Gastrocnemius medialis (tissue), 4 donors: ENCODE results near the gene FGF22. TPM values are rescaled to one million over a fixed set of nuclear protein-coding genes. Genes with fewer than 3 reads are reported as not detected.

ENCODE experiments used
- ATAC-seq, 2 donors: fragments of 150-250 bp; one replicate each; pipeline ENCODE4 v1.9.1; 2016
- DNase-seq, 2 donors: peaks; one replicate each; pipeline ENCODE4 v3.0.0-alpha.2; 2019
- H3K27ac ChIP-seq, 4 donors: fragments of 200-600 bp; sonication (generic); 1 replicate in 1 of 4; 2 replicates in 3 of 4; pipeline ENCODE4 v1.5.1; 2016 to 2018; ENCODE audit warnings: mild to moderate bottlenecking in 2 of 4, moderate library complexity in 1 of 4
- H3K27me3 ChIP-seq, 3 donors: fragments of 200-600 bp; sonication (generic) in 2 of 3; 1 replicate in 1 of 3; 2 replicates in 2 of 3; pipeline versions ENCODE4 v1.5.1 to v1.6.0; 2016 to 2019; ENCODE audit warnings: mild to moderate bottlenecking in 1 of 3, moderate library complexity in 1 of 3
- H3K36me3 ChIP-seq, 2 donors: fragments of 200-600 bp; sonication (generic) in 1 of 2; one replicate each; pipeline ENCODE4 v1.5.1; 2017 to 2018
- H3K4me1 ChIP-seq, 2 donors: fragments of 200-600 bp; sonication (generic) in 1 of 2; one replicate each; pipeline ENCODE4 v1.5.1; 2016 to 2017; ENCODE audit warnings: mild to moderate bottlenecking in 2 of 2
- H3K4me3 ChIP-seq, 4 donors: fragments of 200-600 bp; sonication (generic) in 3 of 4; 1 replicate in 1 of 4; 2 replicates in 3 of 4; pipeline ENCODE4 v1.5.1; 2016 to 2019; ENCODE audit warnings: mild to moderate bottlenecking in 2 of 4
- H3K9me3 ChIP-seq, 3 donors: fragments of 200-600 bp; sonication (generic) in 2 of 3; 1 replicate in 1 of 3; 2 replicates in 2 of 3; pipeline ENCODE4 v1.5.1; 2016 to 2019
- POLR2A ChIP-seq, 2 donors: fragments of 450-650 bp; IDR thresholded peaks; one replicate each; pipeline ENCODE4 v1.6.1; 2017; ENCODE audit warnings: antibody characterized with exemption in 2 of 2, mild to moderate bottlenecking in 2 of 2, moderate library complexity in 2 of 2
- in situ Hi-C, 4 donors: fragments of 200-750 bp; cut with MboI; loops; one replicate each; pipeline versions ENCODE4 v1.15.0 to v1.8.0; 2017; ENCODE audit warnings: low sequenced_read_pairs in 4 of 4
- intact Hi-C: fragments of 100-400 bp; cut with DNase I; formaldehyde crosslinking; loops from one replicate; pipeline ENCODE4 v1.15.1; 2023; ENCODE audit warnings: low total_unique reads
- total RNA-seq, 4 donors: library from RNA; depleted of rRNA; stranded (reverse); fragments of >200 nt; gene quantifications; one replicate each; pipeline versions ENCODE4 v1.1.0 to v1.2.3, GENCODE V29; 2016
- TF ChIP-seq, protein P1 (sequence below), 5 experiments: fragments of 450-650 bp in 3 of 5; fragments of 200-600 bp in 2 of 5; sonication (generic) in 2 of 5; IDR thresholded peaks in 4 of 5; conservative IDR thresholded peaks in 1 of 5; 1 replicate in 4 of 5; 2 replicates in 1 of 5; pipeline ENCODE4 v1.5.1; 2016 to 2019; ENCODE audit warnings: antibody characterized with exemption in 5 of 5, mild to moderate bottlenecking in 3 of 5, moderate library complexity in 3 of 5

FGF22 gene
- total RNA-seq, 4 donors from 2014 or later, result not detected

DNA sequence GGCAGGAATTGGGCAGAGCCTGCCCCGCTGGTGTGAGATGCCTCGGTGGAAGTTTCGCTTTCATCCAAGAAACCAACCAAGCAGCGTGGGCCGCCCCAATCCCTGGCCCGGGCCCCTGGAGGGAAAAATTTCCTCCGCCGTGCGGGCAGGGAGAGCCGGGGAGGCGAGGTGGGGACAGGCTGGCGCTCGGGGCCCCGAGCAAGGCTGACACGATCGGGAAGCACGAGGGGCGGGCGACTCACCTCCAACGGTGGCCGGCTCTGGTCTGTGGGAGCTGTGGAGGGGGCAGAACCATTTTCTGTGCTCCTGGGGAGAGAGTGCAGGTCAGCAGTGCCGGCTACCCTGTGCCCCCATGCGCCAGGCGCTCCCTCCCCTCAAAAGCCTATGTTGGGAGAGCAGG is 12.3 kb downstream of the FGF22 start:
- H3K4me3 ChIP-seq, result no peak overlapping the region
- peaks cover 0 to 1% of the 10 kb centered on the region in 2 donors for H3K4me1 ChIP-seq
- no peaks in the 10 kb centered on the region for H3K9me3 ChIP-seq
- no peaks in the 10 kb centered on the region for H3K27me3 ChIP-seq
- in situ Hi-C loops (no loop called here), intact Hi-C loops (no loop called here)
- no peak overlapping the region for H3K27ac ChIP-seq
- DNase-seq (no peak), ATAC-seq (no peak)
- TF ChIP-seq, protein P1, sequence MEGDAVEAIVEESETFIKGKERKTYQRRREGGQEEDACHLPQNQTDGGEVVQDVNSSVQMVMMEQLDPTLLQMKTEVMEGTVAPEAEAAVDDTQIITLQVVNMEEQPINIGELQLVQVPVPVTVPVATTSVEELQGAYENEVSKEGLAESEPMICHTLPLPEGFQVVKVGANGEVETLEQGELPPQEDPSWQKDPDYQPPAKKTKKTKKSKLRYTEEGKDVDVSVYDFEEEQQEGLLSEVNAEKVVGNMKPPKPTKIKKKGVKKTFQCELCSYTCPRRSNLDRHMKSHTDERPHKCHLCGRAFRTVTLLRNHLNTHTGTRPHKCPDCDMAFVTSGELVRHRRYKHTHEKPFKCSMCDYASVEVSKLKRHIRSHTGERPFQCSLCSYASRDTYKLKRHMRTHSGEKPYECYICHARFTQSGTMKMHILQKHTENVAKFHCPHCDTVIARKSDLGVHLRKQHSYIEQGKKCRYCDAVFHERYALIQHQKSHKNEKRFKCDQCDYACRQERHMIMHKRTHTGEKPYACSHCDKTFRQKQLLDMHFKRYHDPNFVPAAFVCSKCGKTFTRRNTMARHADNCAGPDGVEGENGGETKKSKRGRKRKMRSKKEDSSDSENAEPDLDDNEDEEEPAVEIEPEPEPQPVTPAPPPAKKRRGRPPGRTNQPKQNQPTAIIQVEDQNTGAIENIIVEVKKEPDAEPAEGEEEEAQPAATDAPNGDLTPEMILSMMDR (IDR thresholded peaks at IDR 0.05 in 4 of 5, conservative IDR thresholded peaks at IDR 0.05 in 1 of 5), result no peak
- no peak for TF ChIP-seq POLR2A (IDR thresholded peaks at IDR 0.05)
- H3K36me3 ChIP-seq, result peaks cover 0 to 38% of the 10 kb centered on the region in 2 donors

DNA sequence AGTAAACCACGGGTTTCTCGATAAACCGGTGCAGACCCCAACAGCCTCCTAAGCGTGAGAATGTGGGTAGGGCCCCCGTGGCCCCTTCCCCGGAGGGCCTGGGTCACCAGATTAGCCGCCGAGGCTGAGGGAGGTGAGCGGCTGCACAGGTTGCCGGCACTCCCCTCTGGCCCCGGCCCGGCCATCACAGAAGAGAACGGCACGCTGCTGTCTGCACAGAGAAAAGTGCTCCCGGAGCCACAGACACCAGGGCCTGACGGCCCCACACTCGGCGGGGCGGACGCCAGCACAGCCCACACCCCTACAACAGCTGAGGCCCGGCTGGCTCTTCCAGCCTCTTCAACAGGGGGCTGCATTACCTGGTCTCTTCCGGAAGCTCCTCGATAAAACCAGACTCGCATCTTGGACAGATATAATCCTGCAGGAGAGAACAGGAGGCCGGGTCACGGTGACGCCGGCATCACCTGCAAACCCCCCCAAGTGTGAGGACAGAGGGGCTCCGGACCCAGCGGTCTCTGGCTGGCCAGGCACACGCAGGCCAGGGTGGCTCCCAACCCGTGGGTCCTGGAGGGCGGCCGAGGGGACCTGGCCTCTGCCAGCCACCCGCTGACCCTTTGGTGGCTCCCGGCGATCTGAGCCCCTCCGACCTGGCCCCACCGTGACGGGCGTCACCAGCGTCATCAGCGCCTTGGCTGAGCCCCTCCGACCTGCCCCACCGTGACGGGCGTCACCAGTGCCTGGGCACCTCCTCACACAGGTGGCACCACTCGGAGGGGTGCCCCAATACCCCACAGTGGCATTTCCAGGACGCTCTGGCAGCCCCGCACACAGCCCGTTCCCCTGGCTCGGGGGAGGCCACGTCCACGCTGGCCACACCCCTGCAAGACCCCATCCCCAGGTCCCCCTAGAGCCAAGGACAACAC is 13.0 kb downstream of the FGF22 start:
- Histone ChIP-seq H3K4me3 (no peak overlapping the region), H3K4me1 (peaks cover 0 to 7% of the 10 kb centered on the region in 2 donors), H3K36me3 (peaks cover 0 to 31% of the 10 kb centered on the region in 2 donors), H3K9me3 (no peaks in the 10 kb centered on the region), H3K27ac (no peak overlapping the region), H3K27me3 (no peaks in the 10 kb centered on the region)
- ATAC-seq, result no peak
- in situ Hi-C loops, result no loop called here
- DNase-seq, result no peak
- intact Hi-C loops, result no loop called here
- no peak for TF ChIP-seq POLR2A (IDR thresholded peaks at IDR 0.05)
- TF ChIP-seq, protein P1 (IDR thresholded peaks at IDR 0.05 in 4 of 5, conservative IDR thresholded peaks at IDR 0.05 in 1 of 5), result no peak

DNA sequence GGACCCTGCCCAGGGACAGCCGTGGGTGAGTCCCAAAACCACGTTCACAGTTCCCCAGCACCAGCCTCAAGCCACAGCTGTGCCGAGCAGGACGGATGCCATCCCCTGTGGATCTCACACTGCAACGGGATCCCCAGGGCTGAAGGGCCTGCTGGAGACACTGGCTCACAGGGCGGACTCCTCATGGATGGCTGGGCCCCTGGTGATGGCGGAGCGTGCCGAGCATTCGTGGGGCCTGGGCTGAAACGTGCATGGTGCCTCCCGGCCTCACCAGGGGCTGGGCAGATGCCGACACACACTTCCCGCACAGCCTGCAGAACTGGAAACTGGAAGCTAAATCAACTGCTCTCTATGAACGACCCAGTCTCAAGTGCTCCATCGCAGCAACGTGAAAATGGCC is 13.7 kb downstream of the FGF22 start:
- in situ Hi-C loops, result no loop called here
- no peak overlapping the region for H3K4me3 ChIP-seq
- H3K9me3 ChIP-seq, result no peaks in the 10 kb centered on the region
- peaks cover 0 to 24% of the 10 kb centered on the region in 2 donors for H3K36me3 ChIP-seq
- TF ChIP-seq POLR2A (IDR thresholded peaks at IDR 0.05), result no peak
- TF ChIP-seq, protein P1 (IDR thresholded peaks at IDR 0.05 in 4 of 5, conservative IDR thresholded peaks at IDR 0.05 in 1 of 5), result no peak
- H3K27me3 ChIP-seq, result no peaks in the 10 kb centered on the region
- no peak overlapping the region for H3K27ac ChIP-seq
- ATAC-seq, result no peak
- intact Hi-C loops, result no loop called here
- peaks cover 0 to 14% of the 10 kb centered on the region in 2 donors for H3K4me1 ChIP-seq
- no peak for DNase-seq

DNA sequence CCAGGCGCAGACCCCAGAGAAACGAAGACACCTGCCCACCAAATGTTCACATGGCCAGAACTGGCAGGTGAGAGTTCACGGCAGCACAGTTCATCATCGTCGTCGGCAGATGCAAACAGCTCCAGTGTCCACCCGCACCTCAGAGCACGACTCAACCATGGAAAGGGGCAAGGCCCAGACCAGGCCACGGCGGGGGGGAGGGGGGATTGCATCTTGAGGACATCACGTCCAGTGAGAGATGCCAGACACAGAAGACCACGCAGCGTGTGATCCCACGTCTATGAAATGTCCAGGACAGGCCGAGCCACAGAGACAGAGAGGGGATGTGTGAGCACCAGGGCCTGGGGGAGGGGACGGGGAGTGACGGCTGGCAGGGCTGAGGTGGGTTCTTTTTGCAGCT is 16.0 kb downstream of the FGF22 start:
- peaks cover 6 to 37% of the 10 kb centered on the region in 2 donors for H3K4me1 ChIP-seq
- ATAC-seq, result no peak
- intact Hi-C loops (no loop called here), in situ Hi-C loops (no loop called here)
- peaks cover 0 to 7% of the 10 kb centered on the region in 2 donors for H3K36me3 ChIP-seq
- no peak for DNase-seq
- H3K27me3 ChIP-seq, result no peaks in the 10 kb centered on the region
- no peaks in the 10 kb centered on the region for H3K9me3 ChIP-seq
- TF ChIP-seq, protein P1 (IDR thresholded peaks at IDR 0.05 in 4 of 5, conservative IDR thresholded peaks at IDR 0.05 in 1 of 5), result no peak
- TF ChIP-seq POLR2A (IDR thresholded peaks at IDR 0.05), result no peak
- H3K27ac ChIP-seq, result no peak overlapping the region
- no peak overlapping the region for H3K4me3 ChIP-seq
